Hepatocyte (in vitro differentiated cells): ENCODE data around the gene HSD3B7.

Experiments
- EZH2 ChIP-seq: fragments of 200-600 bp; sonication (generic); IDR thresholded peaks from 2 replicates; pipeline ENCODE4 v1.6.1; 2016; ENCODE audit warnings: antibody characterized with exemption, mild to moderate bottlenecking, borderline replicate concordance
- EZH2phosphoT487 ChIP-seq: fragments of 200-600 bp; sonication (generic); IDR thresholded peaks from one replicate; pipeline ENCODE4 v1.6.1; 2018; ENCODE audit warnings: antibody characterized with exemption, mild to moderate bottlenecking, low read depth, moderate library complexity; ENCODE audit not compliant: unreplicated experiment, severe bottlenecking
- TF ChIP-seq, protein P1 (sequence below): fragments of 200-600 bp; sonication (generic); IDR thresholded peaks from 2 replicates; pipeline ENCODE4 v1.5.1; 2016; ENCODE audit warnings: antibody characterized with exemption, mild to moderate bottlenecking; ENCODE audit not compliant: poor library complexity

DNA sequence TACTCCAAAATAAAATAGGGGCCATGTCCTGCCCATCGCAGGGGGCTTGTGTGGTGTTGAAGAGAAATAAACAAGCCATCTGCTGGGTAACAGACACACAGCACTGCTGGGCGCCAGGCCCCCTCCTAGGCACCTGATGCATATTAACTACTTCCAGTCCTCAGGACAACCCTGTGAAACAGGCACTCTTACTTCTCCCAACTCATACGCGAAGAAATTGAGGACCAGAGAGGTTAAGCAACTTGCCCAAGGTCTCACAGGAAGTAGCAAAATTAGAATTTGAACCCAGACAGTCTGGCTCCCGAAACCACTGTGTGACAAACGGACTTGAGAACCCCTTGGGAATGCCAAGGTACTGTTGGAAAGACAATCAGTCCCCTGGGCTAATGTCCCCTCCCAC is 22.7 kb downstream of the HSD3B7 start:
- TF ChIP-seq, protein P1, sequence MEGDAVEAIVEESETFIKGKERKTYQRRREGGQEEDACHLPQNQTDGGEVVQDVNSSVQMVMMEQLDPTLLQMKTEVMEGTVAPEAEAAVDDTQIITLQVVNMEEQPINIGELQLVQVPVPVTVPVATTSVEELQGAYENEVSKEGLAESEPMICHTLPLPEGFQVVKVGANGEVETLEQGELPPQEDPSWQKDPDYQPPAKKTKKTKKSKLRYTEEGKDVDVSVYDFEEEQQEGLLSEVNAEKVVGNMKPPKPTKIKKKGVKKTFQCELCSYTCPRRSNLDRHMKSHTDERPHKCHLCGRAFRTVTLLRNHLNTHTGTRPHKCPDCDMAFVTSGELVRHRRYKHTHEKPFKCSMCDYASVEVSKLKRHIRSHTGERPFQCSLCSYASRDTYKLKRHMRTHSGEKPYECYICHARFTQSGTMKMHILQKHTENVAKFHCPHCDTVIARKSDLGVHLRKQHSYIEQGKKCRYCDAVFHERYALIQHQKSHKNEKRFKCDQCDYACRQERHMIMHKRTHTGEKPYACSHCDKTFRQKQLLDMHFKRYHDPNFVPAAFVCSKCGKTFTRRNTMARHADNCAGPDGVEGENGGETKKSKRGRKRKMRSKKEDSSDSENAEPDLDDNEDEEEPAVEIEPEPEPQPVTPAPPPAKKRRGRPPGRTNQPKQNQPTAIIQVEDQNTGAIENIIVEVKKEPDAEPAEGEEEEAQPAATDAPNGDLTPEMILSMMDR: no peak
- TF ChIP-seq EZH2 (no peak), EZH2phosphoT487 (no peak)
